GM12892 (cell line): Measurements from ENCODE around the gene TRIM9.

Experiments
- POLR2A ChIP-seq: IDR thresholded peaks from 2 replicates; pipeline ENCODE4 v1.6.1; 2011; ENCODE audit warnings: low read depth, low read length, control low read depth
- POLR2AphosphoS5 ChIP-seq: IDR thresholded peaks from 2 replicates; pipeline ENCODE4 v1.6.1; 2011; ENCODE audit warnings: low read depth, low read length, control low read depth

DNA sequence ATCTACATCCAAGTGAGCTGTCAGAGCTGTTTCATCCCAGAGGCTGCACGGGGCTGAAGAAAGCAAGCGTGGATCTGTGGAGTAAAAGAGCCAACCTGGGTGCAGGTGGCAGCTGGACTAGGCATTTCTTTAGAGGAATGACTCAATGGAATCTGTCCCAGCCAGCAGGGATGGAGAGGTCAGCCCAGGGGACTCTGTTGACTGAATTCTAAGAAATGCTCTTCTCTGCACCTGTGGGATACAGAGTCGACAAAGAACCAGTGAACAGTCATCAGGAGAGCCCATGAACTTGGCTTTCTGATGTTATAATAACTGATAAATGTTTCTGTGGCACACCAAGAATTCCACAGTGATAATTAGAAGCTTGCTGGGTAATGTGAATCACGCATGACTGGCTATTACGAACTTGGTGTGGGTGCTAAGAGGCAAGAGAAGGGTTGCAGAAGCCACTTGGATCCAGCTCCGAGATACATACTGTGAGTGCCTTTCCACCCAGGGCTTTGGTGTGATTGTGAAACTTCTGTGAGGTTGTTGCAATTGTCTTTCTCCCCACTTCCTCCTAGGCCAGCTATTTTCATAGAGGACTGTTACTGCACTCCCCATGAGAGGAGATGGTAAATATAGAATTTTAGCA lies 166.8 kb downstream of the TRIM9 start:
- TF ChIP-seq POLR2A (no peak), POLR2AphosphoS5 (no peak)
